AG04450 (cell line): ENCODE data around the gene EFNA5. TPM values are rescaled to one million over a fixed set of nuclear protein-coding genes. Genes with fewer than 3 reads are reported as not detected.

ENCODE experiments used
- CTCF ChIA-PET: fragments of 300-600, 350-600 bp; formaldehyde crosslinking; extraction: SDS; loops from one replicate; lab custom pipeline; 2022; ENCODE audit warnings: antibody characterized with exemption, inconsistent platforms; lab: Charles Lee
- POLR2A ChIA-PET: fragments of 350-600 bp; formaldehyde crosslinking; extraction: SDS; loops from one replicate; lab custom pipeline; 2021; ENCODE audit warnings: antibody characterized with exemption, inconsistent platforms; lab: Yijun Ruan, JAX
- DNase-seq: peaks from one replicate; pipeline ENCODE4 v3.0.0-alpha.2; 2011; ENCODE audit warnings: low read depth, low spot score
- H3K27ac ChIP-seq: one replicate; pipeline ENCODE4 v1.5.1; 2012; ENCODE audit warnings: low read depth, low read length, control low read depth
- H3K27me3 ChIP-seq: one replicate; pipeline ENCODE4 v1.6.0; 2012; ENCODE audit warnings: low read length; ENCODE audit not compliant: control insufficient read depth, insufficient read depth
- H3K4me3 ChIP-seq: 2 replicates; pipeline ENCODE4 v1.5.1; 2011; ENCODE audit warnings: mild to moderate bottlenecking, low read depth, low read length, control low read depth
- H3K9me3 ChIP-seq: 2 replicates; pipeline ENCODE4 v1.5.1; 2012; ENCODE audit warnings: low read length; ENCODE audit not compliant: control insufficient read depth, insufficient read depth
- polyA plus RNA-seq: library from polyadenylated mRNA; depleted of rRNA; stranded (reverse); fragments of >200 nt; gene quantifications from 2 replicates; pipeline ENCODE4 v1.2.3, GENCODE V29; 2011
- TF ChIP-seq, protein P1 (sequence below): IDR thresholded peaks from 2 replicates; pipeline ENCODE4 v1.5.1; 2011; ENCODE audit warnings: low read depth, low read length, control low read depth, inconsistent platforms

Gene EFNA5
- polyA plus RNA-seq, 1 experiment = 3.0 TPM

GRCh38 chr5:107538331-107538730 lies 132.4 kb downstream of the EFNA5 start:
- H3K9me3 ChIP-seq = no peaks in the 10 kb centered on the region
- H3K4me3 ChIP-seq = no peak overlapping the region
- no peak overlapping the region for H3K27ac ChIP-seq
- no peaks in the 10 kb centered on the region for H3K27me3 ChIP-seq
- DNase-seq = no peak
- ChIA-PET CTCF (interaction anchor here (0.6 to 1.1 kb wide), 2 partner anchors 34 to 108 kb away, joined by 3 to 4 read pairs; no protein-coding TSS in a partner anchor), POLR2A (no interaction called here)
- TF ChIP-seq, protein P1, sequence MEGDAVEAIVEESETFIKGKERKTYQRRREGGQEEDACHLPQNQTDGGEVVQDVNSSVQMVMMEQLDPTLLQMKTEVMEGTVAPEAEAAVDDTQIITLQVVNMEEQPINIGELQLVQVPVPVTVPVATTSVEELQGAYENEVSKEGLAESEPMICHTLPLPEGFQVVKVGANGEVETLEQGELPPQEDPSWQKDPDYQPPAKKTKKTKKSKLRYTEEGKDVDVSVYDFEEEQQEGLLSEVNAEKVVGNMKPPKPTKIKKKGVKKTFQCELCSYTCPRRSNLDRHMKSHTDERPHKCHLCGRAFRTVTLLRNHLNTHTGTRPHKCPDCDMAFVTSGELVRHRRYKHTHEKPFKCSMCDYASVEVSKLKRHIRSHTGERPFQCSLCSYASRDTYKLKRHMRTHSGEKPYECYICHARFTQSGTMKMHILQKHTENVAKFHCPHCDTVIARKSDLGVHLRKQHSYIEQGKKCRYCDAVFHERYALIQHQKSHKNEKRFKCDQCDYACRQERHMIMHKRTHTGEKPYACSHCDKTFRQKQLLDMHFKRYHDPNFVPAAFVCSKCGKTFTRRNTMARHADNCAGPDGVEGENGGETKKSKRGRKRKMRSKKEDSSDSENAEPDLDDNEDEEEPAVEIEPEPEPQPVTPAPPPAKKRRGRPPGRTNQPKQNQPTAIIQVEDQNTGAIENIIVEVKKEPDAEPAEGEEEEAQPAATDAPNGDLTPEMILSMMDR = no peak

DNA sequence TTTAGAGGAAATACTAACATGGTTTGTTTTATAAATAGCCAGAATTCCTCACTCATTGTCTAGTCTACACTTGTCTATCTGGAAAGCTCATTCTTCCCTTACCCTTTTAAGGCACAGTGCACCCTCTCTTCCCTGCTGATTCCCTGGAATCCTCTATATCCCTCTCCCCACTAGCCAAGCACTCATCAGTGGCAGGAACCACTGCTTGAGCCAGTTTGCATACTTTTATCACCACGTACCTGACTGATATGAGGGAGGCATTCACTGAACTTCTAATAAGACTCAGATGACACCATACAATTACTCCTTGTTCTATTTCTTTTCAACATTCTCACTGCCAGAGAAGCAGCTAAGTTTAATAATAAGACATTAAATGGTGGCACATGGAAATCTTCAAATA lies 134.9 kb downstream of the EFNA5 start:
- ChIA-PET CTCF (interaction anchor here (0.6 to 1.2 kb wide), 2 partner anchors 37 to 141 kb away, joined by 3 to 4 read pairs; no protein-coding TSS in a partner anchor), POLR2A (no interaction called here)
- no peaks in the 10 kb centered on the region for H3K27me3 ChIP-seq
- no peak overlapping the region for H3K4me3 ChIP-seq
- no peak for DNase-seq
- no peak overlapping the region for H3K27ac ChIP-seq
- TF ChIP-seq, protein P1 = no peak
- H3K9me3 ChIP-seq = no peaks in the 10 kb centered on the region

DNA sequence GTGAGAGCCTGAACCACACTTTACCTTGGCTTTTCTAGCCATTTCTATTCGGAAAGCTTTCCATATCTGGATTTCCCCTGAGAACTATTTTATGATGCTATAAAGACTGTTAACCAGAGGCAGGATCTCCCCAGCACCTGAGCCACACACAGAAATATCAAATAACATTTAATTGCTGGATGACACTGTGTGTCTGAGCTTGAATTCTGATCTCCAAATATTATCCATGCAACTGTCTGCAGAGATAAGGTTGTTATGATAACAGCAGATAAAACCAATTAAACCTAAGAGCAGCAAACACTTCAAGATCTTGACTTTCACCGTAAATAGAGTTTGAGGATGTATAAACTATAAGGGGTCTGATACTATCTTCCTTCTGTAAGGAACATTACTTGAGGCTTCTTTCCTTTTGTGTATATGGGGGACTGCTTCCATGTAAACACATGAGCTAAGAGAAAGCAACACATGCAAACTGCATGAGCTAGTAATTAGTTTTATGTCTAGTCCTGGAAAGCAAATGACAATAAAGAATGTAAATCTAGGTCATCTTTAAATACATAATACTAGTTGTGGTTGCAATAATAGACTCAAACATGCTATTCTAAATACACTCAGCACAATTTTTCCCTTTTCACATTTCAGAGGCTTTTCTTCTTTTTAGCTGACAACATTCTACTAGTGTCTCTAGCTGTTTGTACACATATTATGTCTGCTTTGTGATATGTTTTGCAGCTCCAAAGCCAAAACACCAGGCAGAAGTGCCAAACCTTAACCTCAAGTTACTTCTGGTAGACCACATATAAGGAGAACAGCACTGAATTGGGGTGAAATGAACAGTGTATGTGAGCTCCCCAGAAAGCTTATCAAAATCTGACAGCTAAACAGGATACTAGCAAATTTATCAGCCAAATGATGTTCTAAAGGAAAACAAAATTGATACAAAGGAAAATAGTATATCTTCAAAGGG lies 136.5 kb downstream of the EFNA5 start:
- no peak for DNase-seq
- ChIA-PET POLR2A (no interaction called here), CTCF (interaction anchor here (0.6 to 1.3 kb wide), 5 partner anchors 37 to 136 kb away, joined by 3 to 8 read pairs (median 4); no protein-coding TSS in a partner anchor)
- TF ChIP-seq, protein P1 = no peak
- Histone ChIP-seq H3K9me3 (no peaks in the 10 kb centered on the region), H3K4me3 (no peak overlapping the region), H3K27ac (no peak overlapping the region), H3K27me3 (no peaks in the 10 kb centered on the region)

GRCh38 chr5:107532916-107533315 lies 137.8 kb downstream of the EFNA5 start:
- no peak for DNase-seq
- POLR2A ChIA-PET = no interaction called here
- H3K27ac ChIP-seq = no peak overlapping the region
- H3K9me3 ChIP-seq = no peaks in the 10 kb centered on the region
- no peak overlapping the region for H3K4me3 ChIP-seq
- no peaks in the 10 kb centered on the region for H3K27me3 ChIP-seq
- TF ChIP-seq, protein P1 = no peak
- CTCF ChIA-PET = interaction anchor here (1.0 kb wide), 1 partner anchor 39 kb away, joined by 4 read pairs; no protein-coding TSS in a partner anchor
